ENCODE results near the gene CEP44. TPM values are rescaled to one million over a fixed set of nuclear protein-coding genes. Genes with fewer than 3 reads are reported as not detected.

Gene CEP44
- total RNA-seq, 1 donor from 2014 or later: 17.8 TPM

DNA sequence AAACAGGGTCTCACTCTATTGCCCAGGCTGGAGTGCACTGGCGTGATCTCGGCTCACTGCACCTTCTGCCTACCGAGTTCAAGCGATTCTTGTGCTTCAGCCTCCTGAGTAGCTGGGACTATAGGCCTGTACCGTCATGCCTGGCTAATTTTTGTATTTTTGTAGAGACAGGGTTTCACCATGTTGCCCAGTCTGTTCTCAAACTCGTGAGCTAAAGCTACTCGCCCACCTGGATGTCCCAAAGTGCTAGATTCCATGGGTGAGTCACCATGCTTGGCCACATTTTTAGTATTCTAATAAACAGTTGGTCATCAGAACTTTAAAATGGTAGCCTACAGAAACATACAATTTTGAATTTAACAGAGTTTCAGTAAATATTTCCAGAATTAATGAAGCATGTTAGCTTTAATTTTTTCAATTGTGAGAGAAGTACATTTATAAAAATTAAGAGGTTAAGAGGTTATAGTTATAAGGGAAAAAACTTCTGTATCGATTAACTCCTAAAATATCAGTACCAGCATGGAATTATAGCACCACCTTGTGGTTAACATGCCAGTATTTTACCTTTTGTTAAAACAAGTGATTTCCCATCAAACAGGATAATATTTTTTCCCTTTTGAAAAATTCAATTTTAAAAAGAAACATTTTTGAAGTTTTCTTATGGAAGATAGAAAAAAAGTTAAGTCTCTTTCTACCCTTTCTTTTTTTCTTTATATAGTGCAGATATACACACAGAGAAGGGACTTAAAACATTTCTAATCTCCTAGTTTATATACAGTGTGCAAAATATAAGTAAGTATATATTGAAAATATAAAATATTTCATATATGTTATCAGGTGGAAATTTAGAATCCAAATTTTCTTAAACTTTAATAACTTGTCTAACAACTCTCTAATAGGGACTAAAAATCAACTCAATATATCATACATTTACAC lies 35.4 kb downstream of the CEP44 start:
- DNase-seq (ENCODE audit: low read depth): no peak
- no peak overlapping the region for H3K4me3 ChIP-seq (ENCODE audit: low read depth, low read length)
- TF ChIP-seq, protein P1, sequence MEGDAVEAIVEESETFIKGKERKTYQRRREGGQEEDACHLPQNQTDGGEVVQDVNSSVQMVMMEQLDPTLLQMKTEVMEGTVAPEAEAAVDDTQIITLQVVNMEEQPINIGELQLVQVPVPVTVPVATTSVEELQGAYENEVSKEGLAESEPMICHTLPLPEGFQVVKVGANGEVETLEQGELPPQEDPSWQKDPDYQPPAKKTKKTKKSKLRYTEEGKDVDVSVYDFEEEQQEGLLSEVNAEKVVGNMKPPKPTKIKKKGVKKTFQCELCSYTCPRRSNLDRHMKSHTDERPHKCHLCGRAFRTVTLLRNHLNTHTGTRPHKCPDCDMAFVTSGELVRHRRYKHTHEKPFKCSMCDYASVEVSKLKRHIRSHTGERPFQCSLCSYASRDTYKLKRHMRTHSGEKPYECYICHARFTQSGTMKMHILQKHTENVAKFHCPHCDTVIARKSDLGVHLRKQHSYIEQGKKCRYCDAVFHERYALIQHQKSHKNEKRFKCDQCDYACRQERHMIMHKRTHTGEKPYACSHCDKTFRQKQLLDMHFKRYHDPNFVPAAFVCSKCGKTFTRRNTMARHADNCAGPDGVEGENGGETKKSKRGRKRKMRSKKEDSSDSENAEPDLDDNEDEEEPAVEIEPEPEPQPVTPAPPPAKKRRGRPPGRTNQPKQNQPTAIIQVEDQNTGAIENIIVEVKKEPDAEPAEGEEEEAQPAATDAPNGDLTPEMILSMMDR (conservative IDR thresholded peaks at IDR 0.05; ENCODE audit: low read depth, low read length): peak; percentile 63

DNA sequence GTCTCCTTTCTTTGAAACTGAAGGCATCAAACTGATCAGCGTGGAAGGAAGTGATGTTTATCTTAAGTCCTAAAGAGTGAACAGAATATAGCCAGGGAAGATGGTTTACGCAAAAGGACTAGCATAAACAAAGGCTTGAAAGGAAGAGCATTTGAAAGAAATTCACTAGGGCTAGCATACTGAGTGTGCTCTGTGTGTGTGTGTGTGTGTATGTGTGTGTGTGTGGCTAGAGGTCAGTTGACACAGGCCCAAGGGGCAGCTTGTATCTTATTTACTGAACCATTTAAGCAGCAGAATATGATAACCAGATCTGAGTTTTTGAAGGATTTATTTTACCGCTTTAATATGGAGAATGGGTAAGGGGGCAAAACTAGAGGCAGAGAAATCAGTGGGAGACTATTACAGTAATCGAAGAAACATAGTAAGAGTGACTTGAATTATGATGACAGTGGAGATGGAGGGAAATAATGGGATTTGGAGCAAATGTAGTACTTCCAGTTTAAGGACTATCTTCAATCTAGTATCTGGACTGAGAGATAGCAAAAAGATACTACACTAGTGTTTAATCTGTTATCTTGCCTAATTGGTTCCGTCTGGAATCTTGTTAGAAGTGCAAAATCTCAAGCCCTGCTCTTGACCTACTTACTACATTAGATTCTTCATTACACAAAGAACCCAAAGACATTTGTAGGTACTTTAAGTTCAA lies 36.9 kb downstream of the CEP44 start:
- H3K4me3 ChIP-seq (ENCODE audit: low read depth, low read length): no peak overlapping the region
- TF ChIP-seq, protein P1 (conservative IDR thresholded peaks at IDR 0.05; ENCODE audit: low read depth, low read length): no peak

DNA sequence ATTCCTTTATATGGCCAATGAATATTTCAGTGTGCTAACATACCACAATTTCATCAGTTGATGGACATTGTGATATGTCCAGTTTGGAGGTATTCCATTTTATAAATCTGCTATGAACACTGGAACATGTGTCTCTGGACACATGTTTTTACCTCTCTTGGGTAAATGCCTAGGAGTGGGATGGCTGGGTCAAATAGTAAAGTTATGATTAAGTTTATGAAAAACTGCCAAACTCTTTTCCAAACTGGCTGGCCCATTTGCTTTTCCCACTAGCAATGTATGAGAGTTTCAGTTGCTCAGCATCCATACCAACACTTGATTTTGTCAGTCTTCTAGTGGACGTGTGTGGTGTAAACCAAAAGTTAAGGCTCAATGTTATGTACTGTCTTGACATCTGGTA lies 40.5 kb downstream of the CEP44 start:
- H3K4me3 ChIP-seq (ENCODE audit: low read depth, low read length): no peak overlapping the region
- TF ChIP-seq, protein P1 (conservative IDR thresholded peaks at IDR 0.05; ENCODE audit: low read depth, low read length): no peak
- DNase-seq (ENCODE audit: low read depth): no peak

More for the DNA sequence above, 36.9 kb downstream of the CEP44 start:
- DNase-seq (ENCODE audit: low read depth): no peak

DNA sequence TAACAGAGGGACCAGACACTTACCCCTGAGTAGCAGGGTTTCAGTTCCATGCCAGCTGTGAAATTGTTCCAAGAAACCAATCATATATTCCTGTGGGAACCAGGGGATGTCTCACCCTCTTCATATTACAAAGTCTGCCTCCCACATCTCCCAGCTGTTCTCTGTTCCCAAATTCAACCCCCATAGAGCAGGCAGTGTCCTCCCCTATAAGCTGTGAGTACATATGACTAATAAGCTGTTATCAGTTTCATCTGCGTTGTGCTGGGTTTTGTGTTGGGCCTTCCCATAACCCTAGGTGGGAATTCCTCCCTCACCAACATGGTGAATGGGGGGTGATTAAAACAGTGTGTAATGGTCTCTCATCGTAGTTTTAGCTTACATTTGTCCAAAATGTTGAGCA lies 41.0 kb downstream of the CEP44 start:
- no peak for DNase-seq (ENCODE audit: low read depth)
- TF ChIP-seq, protein P1 (conservative IDR thresholded peaks at IDR 0.05; ENCODE audit: low read depth, low read length): no peak
- H3K4me3 ChIP-seq (ENCODE audit: low read depth, low read length): no peak overlapping the region

DNA sequence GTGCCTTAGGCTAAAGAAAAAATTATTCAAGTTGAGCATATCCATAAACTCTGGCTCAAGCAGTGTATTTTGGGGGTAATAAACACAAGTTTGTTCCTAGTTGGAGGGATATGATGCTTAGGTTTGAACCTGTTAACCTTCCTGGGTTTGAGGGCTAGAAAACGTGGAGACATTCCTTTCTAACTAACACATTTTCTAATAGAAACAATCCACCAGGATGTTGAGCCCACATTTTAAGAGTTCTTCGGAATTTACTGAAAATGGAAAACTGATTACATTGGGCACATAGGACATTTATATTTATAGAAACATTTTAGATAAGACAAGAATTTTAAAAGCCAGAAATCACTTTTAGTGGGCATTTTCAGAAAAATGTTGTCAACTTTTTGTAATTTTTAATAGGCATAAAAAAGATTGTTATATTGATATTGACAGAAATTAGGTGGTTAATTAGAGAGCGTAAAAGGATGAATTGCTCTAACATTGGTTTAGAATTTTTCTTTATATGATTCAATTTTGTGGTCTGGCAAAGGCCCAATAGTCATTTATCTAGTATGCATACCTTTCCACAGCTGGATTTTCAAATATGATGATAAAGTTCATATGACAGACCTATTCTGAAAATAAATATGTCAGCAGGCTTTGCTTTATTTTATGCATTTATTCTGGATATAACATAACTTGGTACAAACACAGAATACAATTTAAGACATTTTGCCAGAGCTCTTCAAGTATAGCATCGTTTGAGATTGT lies 49.2 kb downstream of the CEP44 start:
- no peak for DNase-seq (ENCODE audit: low read depth)
- no peak overlapping the region for H3K4me3 ChIP-seq (ENCODE audit: low read depth, low read length)
- TF ChIP-seq, protein P1 (conservative IDR thresholded peaks at IDR 0.05; ENCODE audit: low read depth, low read length): no peak

DNA sequence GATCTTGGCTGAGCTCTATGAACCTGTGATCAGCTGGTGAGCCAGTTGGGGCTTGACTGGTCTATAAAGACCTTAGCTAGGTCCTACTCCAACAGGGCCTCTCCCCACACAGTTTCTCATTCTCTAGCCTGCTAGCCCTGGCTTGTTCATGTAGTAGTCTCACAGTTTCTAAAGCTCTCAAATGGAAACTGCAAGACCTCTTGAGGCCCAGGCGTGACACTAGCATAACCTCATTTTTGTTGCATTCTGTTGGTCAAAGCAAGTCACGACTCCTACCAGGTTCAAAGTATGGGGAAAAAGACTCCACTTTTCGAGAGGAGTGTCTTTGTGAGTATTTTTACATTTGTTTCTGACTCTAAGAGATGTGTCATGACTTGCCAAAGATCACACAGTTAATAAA lies 50.9 kb downstream of the CEP44 start:
- TF ChIP-seq, protein P1 (conservative IDR thresholded peaks at IDR 0.05; ENCODE audit: low read depth, low read length): no peak
- H3K4me3 ChIP-seq (ENCODE audit: low read depth, low read length): no peak overlapping the region
- no peak for DNase-seq (ENCODE audit: low read depth)

Data from epithelial cell of proximal tubule (primary cell).